Measurements from ENCODE around the gene MRPL40.

The MRPL40 gene

GRCh38 chr22:19476023-19476422 lies 43.7 kb downstream of the MRPL40 start:
- in situ Hi-C loops (cut with MboI; ENCODE audit: low pct_unique_long_range_greater_than_20kb, low sequenced_read_pairs) = no loop called here
- DNase-seq = no peak

GRCh38 chr22:19477321-19478044 lies 45.1 kb downstream of the MRPL40 start:
- peak; percentile 32 for DNase-seq
- in situ Hi-C loops (cut with MboI; ENCODE audit: low pct_unique_long_range_greater_than_20kb, low sequenced_read_pairs) = no loop called here

GRCh38 chr22:19478045-19478900 lies 45.9 kb downstream of the MRPL40 start:
- DNase-seq = peak; percentile 25
- in situ Hi-C loops (cut with MboI; ENCODE audit: low pct_unique_long_range_greater_than_20kb, low sequenced_read_pairs) = no loop called here

DNA sequence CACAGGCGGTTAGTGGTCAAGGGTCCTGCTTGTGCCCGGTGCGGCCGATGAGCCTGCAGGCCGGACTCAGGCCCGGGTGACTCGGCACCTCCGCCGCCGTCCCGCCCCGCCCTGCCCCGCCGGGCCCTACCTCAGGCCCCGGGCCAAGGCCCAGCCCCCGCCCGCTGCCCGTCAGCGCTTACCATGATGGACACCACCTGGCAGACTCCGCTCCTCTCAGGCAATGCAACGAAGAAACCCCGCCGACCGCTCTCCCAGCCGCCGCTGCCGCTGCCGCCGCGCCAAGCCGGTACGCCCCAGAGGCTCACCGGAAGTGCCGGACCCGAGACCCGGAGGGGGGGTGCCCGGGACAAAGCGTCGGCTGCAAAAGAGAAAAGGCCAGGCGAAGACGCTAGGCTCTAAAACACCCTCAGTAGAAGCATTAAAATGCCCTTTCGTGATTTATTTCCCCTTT lies 46.6 kb downstream of the MRPL40 start, which contains the start of gene UFD1:
UFD1 (minus strand) TSS at position 293 of the 454 bp plus-strand sequence; CDS start at position 185, 108 bp downstream.
- in situ Hi-C loops (cut with MboI; ENCODE audit: low pct_unique_long_range_greater_than_20kb, low sequenced_read_pairs) = no loop called here
- no peak for DNase-seq

DNA sequence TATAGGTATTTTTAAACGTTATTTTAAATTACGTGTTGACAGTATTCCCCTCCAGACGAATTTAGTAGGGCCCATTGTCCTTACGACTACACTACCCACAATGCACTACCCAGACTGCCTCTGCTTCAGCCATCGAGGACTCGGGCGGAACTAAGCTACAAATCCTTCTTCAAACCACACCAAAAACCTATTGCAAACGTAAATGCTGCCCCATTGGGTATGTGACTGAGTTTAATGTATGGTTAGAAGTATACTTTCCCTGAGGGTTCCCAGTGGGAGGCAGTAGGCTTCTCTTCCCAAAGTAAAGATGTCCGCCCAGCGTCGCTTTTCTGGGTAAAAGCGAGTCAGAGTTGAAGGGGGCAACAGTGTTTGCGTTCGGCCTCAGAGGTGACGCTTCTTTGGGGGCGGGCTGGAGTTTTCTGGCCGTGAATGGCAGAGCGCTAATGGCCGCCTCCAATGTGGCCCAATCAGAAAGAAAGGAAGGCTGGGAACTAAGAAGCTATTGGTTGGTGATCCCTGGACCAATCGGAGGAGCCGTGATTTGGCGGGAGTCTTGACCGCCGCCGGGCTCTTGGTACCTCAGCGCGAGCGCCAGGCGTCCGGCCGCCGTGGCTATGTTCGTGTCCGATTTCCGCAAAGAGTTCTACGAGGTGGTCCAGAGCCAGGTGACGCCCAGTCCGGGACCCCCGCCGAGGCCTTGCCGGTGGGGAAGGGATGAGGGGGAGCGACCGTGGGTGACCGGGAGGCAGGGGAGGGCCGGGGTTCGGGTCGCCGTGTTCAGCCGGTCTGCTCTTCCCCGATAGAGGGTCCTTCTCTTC lies 47.2 kb downstream of the MRPL40 start, which contains the start of gene CDC45:
CDC45 (plus strand) TSS at position 566 of the 818 bp plus-strand sequence; CDS start at position 615, 49 bp downstream.
- in situ Hi-C loops (cut with MboI; ENCODE audit: low pct_unique_long_range_greater_than_20kb, low sequenced_read_pairs) = no loop called here
- DNase-seq = peak; percentile 99

- in situ Hi-C loops (cut with MboI; ENCODE audit: low pct_unique_long_range_greater_than_20kb, low sequenced_read_pairs) = no loop called here
Observed at GRCh38 chr22:19480173-19480568, 47.8 kb downstream of the MRPL40 start.

GRCh38 chr22:19480789-19481188 lies 48.4 kb downstream of the MRPL40 start:
- in situ Hi-C loops (cut with MboI; ENCODE audit: low pct_unique_long_range_greater_than_20kb, low sequenced_read_pairs) = no loop called here
- DNase-seq = peak; percentile 21

More at GRCh38 chr22:19480173-19480568, 47.8 kb downstream of the MRPL40 start:
- DNase-seq = no peak

DNA sequence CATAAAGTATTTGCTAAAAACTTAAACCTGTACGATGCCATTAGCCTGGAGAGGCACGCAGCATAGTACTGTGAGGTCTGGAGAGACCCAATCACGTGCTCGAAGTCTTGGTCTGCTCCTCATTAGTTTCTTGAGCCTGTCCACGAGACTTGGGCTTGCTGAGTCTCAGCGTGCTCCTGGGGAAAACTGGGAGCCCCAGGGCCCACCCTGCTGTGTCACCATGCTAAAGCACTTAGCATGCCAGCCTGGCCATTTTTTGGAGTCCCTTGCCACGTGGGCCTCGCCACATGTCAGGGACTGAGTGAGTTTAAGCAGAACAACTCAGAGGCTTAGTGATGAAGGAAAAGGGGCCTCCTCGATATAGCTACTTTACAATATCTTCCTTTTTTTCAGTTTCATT lies 50.0 kb downstream of the MRPL40 start:
- in situ Hi-C loops (cut with MboI; ENCODE audit: low pct_unique_long_range_greater_than_20kb, low sequenced_read_pairs) = no loop called here

DNA sequence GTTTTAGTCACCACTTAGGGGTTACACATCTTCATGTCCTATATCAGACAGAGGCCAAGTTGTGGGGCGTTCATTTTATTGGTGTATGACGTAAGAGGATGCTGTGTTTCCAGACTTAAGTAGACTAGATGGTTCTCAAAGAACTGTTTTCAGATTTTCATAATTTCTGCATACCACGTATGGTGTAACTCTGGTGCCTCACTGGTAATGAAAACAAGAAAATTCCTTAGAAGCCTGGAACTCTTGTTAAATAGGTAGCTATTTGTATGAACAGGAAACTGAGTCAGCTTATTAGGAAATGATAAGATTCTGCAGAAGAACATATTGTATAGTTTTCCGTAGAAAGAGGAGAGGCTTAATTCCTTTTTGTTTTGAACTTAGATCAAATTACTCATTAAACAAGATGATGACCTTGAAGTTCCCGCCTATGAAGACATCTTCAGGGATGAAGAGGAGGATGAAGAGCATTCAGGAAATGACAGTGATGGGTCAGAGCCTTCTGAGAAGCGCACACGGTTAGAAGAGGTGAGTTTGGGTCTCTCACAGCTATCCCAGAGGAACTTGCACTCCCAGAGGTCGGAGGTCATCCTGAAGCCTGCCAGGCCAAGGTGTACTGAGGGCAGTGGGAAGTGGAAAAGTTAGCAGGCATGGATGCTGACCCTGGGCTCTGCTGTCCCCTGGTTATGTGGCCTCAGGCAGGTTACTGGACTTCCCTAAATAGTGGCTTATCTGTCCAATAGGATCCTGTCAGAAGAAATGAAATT lies 51.3 kb downstream of the MRPL40 start:
- DNase-seq = no peak
- in situ Hi-C loops (cut with MboI; ENCODE audit: low pct_unique_long_range_greater_than_20kb, low sequenced_read_pairs) = no loop called here

More for the DNA sequence above, 50.0 kb downstream of the MRPL40 start:
- DNase-seq = no peak

Measured in KBM-7 (cell line).